ENCODE measurements around the gene PPP2R5C. TPM values are rescaled to one million over a fixed set of nuclear protein-coding genes. Genes with fewer than 3 reads are reported as not detected.

Gene PPP2R5C
- total and polyA plus RNA-seq, 12 donors: 66.8 to 257 (median 222) TPM

DNA sequence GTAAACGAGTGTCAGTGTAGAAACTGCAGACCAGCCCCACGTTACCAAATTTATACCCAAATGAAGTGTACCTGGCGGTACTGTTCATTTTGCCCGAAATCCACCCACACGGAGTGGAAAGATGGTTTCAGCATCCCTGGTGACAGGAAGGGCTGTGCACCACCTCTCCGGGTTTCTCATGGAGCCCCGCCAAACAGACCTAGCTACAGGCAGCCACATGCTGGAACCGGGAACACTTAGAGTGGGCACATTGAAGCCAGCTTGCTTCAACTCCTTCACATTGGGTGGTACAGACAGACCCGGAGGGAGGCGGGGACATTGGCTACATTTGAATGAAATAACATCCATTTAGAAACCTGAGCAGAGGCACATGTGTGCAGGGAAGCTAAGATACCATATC is 84.4 kb downstream of the PPP2R5C start:
- Histone ChIP-seq H3K27ac (peak overlapping the region in 5 of 10 donors; percentile 8 to 36 (median 12)), H3K4me3 (no peak overlapping the region), H3K4me1 (peaks cover 6 to 76% (median 54%) of the 10 kb centered on the region in 9 donors), H3K36me3 (peaks cover 0 to 3% (median 0%) of the 10 kb centered on the region in 9 donors), H3K9me3 (no peaks in the 10 kb centered on the region), H3K27me3 (no peaks in the 10 kb centered on the region)
- DNase-seq (no peak), ATAC-seq (peak in 1 of 8 donors; percentile 13)
- WGBS, 2 donors: 62 to 66% methylated on average over 10 of the region's 10 CpGs
- no peak for TF ChIP-seq CTCF (IDR thresholded peaks at IDR 0.05)
- intact Hi-C loops (cut with DNase I): no loop called here

GRCh38 chr14:101849125-101849524 is 87.6 kb downstream of the PPP2R5C start:
- H3K4me3 ChIP-seq: no peak overlapping the region
- H3K27me3 ChIP-seq: no peaks in the 10 kb centered on the region
- peak in 1 of 2 donors; percentile 54 for DNase-seq
- H3K4me1 ChIP-seq: peaks cover 6 to 94% (median 66%) of the 10 kb centered on the region in 9 donors
- TF ChIP-seq CTCF (IDR thresholded peaks at IDR 0.05): no peak
- peak overlapping the region in 9 of 10 donors; percentile 18 to 75 (median 50) for H3K27ac ChIP-seq
- no peaks in the 10 kb centered on the region for H3K36me3 ChIP-seq
- 38 to 47% methylated on average over 10 of the region's 10 CpGs for WGBS, 2 donors
- intact Hi-C loops (cut with DNase I): no loop called here
- H3K9me3 ChIP-seq: no peaks in the 10 kb centered on the region
- peak in 7 of 8 donors; percentile 15 to 87 (median 65) for ATAC-seq

DNA sequence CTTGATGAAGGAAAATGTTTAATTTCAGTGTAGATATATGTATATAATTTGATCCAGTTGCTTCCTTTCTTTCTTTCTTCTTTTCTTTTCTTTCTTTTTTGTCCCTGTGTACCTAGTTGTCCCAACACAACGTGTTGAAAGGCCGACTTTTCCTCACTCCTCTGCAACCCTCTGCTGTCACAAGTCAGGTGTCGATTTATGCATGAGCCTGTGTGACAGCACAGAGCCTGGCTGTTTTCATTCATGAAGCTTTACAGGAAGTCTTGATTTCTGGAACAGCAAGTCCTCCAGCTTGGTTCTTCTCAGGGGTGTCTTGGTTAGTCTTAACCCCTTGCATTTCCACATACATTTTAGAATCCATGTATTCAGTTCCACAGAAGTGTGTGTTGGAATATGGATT is 88.1 kb downstream of the PPP2R5C start:
- WGBS, 2 donors: 22 to 39% methylated on average over 3 of the region's 3 CpGs
- ATAC-seq (peak in 7 of 8 donors; percentile 22 to 74 (median 51)), DNase-seq (no peak)
- Histone ChIP-seq H3K9me3 (no peaks in the 10 kb centered on the region), H3K27me3 (no peaks in the 10 kb centered on the region), H3K36me3 (no peaks in the 10 kb centered on the region), H3K4me3 (no peak overlapping the region), H3K27ac (peak overlapping the region in 9 of 10 donors; percentile 18 to 75 (median 50)), H3K4me1 (peaks cover 7 to 94% (median 67%) of the 10 kb centered on the region in 9 donors)
- no peak for TF ChIP-seq CTCF (IDR thresholded peaks at IDR 0.05)
- intact Hi-C loops (cut with DNase I): loop anchor here in 1 of 10 donors (5.0 kb wide), 1 partner anchor 37 kb away; no protein-coding TSS in a partner anchor

DNA sequence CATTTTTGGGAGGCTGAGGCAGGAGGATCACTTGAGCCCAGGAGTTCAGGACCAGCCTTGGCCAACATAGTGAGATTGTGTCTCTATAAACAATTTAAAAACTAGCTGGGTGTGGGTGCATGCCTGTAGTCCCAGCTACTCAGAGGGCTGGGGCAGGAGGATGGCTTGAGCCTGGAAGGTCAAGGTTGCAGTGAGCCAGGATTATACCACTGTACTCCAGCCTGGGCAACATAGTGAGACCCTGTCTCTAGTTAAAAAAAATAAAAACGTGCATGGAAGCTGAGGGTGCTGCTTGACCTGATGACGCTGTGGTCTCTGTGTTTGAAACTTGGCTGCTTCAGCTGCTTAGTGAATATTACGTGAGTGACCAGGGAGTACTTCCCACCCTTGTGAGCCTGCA is 89.7 kb downstream of the PPP2R5C start:
- Histone ChIP-seq H3K4me3 (no peak overlapping the region), H3K9me3 (no peaks in the 10 kb centered on the region), H3K27me3 (no peaks in the 10 kb centered on the region), H3K36me3 (peaks cover 0 to under 1% (median 0%) of the 10 kb centered on the region in 9 donors), H3K27ac (peak overlapping the region in 4 of 10 donors; percentile 31 to 69 (median 58)), H3K4me1 (peaks cover 7 to 94% (median 67%) of the 10 kb centered on the region in 9 donors)
- DNase-seq (no peak), ATAC-seq (no peak)
- 87 to 91% methylated on average over 3 of the region's 3 CpGs for WGBS, 2 donors
- intact Hi-C loops (cut with DNase I): loop anchor here in 1 of 10 donors (5.0 kb wide), 1 partner anchor 39 kb away; no protein-coding TSS in a partner anchor
- no peak for TF ChIP-seq CTCF (IDR thresholded peaks at IDR 0.05)

All from heart right ventricle (tissue), 16 donors.